ENCODE results near the gene OXSR1.

Gene OXSR1

DNA sequence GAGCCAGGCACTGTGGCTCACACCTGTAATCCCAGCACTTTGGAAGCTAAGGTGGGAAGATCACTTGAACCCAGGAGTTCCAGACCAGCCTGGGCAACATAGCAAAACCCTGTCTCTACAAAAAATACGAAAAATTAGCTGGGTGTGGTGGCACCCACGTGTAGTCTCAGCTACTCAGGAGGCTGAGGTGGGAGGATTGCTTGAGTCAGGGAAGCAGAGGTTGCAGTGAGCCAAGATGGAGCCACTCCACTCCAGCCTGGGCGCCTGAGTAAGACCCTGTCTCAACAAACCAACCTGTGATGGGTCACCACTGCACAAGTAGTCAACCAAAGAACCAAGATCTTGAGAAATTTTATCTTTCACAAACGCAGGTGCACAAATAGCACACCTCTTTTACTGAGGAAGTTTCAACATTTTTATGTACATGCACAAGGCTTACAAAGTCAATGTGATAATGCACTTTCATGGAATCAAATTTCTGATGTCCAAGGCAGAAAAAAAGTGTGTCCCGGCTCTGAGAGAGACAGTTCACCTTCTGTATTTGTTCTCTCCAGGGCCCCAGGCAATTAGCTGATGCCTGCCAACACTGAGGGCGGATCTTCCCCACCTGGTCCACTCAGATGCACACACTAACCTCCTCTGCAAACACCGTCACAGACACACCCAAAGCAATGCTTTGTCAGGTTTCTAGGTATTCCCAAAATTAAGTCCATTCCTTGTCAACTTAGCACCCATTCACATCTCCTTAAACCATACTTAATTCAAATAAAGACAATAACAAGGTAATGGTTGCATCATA lies 40.8 kb upstream of the OXSR1 start:
- TF ChIP-seq, protein P1, sequence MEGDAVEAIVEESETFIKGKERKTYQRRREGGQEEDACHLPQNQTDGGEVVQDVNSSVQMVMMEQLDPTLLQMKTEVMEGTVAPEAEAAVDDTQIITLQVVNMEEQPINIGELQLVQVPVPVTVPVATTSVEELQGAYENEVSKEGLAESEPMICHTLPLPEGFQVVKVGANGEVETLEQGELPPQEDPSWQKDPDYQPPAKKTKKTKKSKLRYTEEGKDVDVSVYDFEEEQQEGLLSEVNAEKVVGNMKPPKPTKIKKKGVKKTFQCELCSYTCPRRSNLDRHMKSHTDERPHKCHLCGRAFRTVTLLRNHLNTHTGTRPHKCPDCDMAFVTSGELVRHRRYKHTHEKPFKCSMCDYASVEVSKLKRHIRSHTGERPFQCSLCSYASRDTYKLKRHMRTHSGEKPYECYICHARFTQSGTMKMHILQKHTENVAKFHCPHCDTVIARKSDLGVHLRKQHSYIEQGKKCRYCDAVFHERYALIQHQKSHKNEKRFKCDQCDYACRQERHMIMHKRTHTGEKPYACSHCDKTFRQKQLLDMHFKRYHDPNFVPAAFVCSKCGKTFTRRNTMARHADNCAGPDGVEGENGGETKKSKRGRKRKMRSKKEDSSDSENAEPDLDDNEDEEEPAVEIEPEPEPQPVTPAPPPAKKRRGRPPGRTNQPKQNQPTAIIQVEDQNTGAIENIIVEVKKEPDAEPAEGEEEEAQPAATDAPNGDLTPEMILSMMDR (IDR thresholded peaks at IDR 0.05; ENCODE audit: borderline replicate concordance, insufficient read depth, low read depth, low read length) = no peak

DNA sequence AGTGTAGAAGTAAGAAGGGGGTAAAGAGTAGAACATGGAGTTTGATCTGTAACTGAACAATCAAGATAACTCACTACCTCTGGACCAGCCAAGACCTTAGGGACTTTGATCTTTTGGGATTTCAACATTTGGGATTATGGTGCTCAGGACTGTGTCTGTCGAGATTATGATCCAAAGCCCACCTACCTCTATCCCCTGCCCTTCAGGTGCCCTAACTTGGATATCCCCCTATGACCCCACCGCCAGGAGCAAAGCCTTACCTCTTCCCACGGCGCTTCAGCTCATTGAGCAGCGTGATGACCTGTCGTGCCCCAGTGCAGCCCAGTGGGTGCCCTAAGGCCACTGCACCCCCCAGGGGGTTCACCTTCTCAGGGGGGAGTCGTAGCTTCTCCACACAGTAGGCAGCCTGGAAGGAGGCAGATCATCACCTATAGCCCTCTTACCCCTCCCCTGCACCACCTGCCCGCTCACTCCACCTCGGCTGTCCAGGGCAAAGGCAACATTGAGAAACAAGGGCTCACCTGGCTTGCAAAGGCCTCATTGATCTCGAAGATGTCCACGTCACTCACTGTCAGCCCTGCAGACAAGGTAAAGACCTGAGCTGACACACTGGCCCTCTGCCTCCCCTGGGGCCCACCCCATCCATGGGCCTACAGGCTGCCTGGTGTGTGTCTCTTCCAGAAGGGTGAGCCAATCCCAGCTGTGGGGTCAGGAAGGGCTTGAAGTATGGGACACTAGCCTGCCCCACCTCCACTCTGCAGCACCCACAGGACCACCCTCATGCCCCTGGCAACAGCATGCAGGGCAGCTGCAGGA lies 39.8 kb upstream of the OXSR1 start:
- TF ChIP-seq, protein P1 (IDR thresholded peaks at IDR 0.05; ENCODE audit: borderline replicate concordance, insufficient read depth, low read depth, low read length) = no peak
- no peak overlapping the region for H3K4me3 ChIP-seq (ENCODE audit: low read depth, low read length)

More for the DNA sequence above, 40.8 kb upstream of the OXSR1 start:
- H3K4me3 ChIP-seq (ENCODE audit: low read depth, low read length) = no peak overlapping the region

DNA sequence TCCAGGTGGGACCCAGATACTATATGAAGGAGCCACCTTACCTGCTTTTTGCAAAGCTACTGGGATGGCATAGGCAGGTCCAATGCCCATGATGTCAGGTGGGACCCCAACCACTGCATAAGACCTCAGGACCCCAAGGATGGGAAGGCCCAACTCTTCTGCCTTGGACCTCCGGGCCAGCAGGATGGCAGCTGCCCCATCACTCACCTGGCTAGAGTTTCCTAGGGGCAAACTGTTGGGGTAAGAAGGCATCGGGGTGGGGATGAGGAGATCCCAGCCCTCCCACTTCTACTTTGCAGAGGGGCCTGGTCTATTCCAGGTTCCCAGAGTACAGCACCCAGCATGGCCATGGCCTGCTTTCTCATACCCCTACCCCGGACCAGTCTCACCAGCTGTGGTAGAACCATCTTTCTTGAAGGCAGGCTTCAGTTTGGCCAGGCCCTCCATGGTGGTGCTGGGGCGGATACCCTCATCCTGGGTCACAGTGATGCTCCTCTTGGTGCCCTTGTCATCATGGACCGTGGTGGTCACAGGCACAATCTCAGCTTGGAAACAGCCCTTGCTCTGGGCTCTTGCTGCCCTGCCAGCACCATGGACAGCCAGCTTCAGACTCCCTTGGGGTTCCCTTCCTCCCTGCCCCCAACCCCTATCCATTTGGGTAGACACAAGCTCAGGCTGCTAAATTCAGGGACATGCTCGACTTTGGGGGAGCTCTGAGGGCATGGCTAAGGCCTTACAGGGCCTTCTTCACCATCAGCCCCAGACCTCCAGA lies 39.0 kb upstream of the OXSR1 start:
- TF ChIP-seq, protein P1 (IDR thresholded peaks at IDR 0.05; ENCODE audit: borderline replicate concordance, insufficient read depth, low read depth, low read length) = no peak
- no peak overlapping the region for H3K4me3 ChIP-seq (ENCODE audit: low read depth, low read length)

DNA sequence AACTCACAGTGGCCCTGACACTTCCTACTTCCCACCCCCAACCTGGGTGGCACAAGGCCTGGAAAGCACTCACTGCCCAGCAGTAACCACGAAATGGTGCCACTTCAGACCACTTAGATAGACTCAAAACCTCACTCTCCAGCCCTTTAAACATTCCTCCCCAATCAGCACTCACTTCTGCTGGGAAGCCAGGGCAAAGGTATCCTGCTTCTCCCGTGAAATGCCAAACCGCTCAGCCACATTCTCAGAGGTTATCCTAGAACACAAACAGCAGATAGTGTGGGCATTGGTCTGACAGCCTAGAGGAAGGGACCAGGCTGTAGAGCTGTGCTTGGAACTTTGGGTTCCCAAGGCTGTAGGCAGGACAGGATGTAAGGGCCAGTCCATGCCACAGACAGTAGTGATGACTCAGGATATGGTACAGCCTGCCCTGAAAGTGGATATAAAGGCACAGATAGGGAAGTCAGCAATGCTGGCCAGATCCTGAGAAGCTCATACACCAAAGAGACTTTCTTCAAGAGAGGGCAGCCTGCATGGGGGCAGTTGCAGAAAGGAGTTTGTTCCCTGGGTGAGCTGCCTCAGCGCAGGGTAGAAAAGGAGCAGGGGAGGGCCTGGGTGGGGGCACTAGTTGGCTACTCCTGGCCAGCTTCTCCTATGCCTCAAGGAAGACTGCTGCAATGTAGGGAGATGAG lies 37.6 kb upstream of the OXSR1 start:
- TF ChIP-seq, protein P1 (IDR thresholded peaks at IDR 0.05; ENCODE audit: borderline replicate concordance, insufficient read depth, low read depth, low read length) = no peak

DNA sequence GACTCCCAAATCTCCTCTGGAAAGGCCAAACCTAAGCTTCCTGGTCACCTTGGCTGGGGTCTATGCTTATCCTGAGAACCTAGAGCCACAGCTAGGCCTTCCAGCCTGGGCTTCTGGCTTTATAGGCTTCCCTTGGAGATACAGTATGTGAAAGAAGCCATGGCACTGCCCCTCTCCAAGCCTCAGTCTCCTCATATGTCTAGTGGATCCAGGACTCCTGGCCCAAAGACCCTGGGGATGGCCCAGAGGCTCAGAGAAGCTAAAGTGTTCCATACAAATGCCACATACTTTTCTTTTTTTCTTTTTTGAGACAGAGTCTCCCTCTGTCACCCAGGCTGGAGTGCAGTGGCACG lies 37.1 kb upstream of the OXSR1 start:
- TF ChIP-seq, protein P1 (IDR thresholded peaks at IDR 0.05; ENCODE audit: borderline replicate concordance, insufficient read depth, low read depth, low read length) = no peak
- no peak overlapping the region for H3K4me3 ChIP-seq (ENCODE audit: low read depth, low read length)

More for the DNA sequence above, 37.6 kb upstream of the OXSR1 start:
- H3K4me3 ChIP-seq (ENCODE audit: low read depth, low read length) = no peak overlapping the region

DNA sequence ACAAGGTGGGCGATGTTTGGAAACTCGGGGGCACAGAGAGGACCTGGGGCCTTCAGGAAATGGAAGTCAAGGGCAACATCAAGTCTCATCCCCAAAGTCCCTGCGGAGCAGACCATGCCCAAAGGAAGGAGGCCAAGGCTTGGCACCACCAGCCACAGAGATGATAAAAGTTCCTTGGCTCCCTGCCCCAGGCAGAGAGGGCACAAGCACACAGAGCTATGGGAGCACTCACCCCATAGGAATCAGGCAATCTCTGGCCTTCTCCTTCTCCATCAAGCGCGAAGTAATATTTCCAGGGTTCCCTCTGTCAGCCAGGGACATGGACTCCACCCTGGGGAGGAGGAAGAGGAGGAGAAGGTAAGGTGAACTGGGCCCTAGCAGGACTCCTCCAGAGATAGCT lies 36.3 kb upstream of the OXSR1 start:
- no peak overlapping the region for H3K4me3 ChIP-seq (ENCODE audit: low read depth, low read length)
- TF ChIP-seq, protein P1 (IDR thresholded peaks at IDR 0.05; ENCODE audit: borderline replicate concordance, insufficient read depth, low read depth, low read length) = no peak
